Measurements from ENCODE around the gene MIPOL1.

GRCh38 chr14:37588956-37589714 lies 391.4 kb downstream of the MIPOL1 start:
- TF ChIP-seq, protein P1, sequence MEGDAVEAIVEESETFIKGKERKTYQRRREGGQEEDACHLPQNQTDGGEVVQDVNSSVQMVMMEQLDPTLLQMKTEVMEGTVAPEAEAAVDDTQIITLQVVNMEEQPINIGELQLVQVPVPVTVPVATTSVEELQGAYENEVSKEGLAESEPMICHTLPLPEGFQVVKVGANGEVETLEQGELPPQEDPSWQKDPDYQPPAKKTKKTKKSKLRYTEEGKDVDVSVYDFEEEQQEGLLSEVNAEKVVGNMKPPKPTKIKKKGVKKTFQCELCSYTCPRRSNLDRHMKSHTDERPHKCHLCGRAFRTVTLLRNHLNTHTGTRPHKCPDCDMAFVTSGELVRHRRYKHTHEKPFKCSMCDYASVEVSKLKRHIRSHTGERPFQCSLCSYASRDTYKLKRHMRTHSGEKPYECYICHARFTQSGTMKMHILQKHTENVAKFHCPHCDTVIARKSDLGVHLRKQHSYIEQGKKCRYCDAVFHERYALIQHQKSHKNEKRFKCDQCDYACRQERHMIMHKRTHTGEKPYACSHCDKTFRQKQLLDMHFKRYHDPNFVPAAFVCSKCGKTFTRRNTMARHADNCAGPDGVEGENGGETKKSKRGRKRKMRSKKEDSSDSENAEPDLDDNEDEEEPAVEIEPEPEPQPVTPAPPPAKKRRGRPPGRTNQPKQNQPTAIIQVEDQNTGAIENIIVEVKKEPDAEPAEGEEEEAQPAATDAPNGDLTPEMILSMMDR (IDR thresholded peaks at IDR 0.05; ENCODE audit: low read length), result no peak
- no peak for TF ChIP-seq EZH2 (IDR thresholded peaks at IDR 0.05; ENCODE audit: borderline replicate concordance, low read length)
